Choroid plexus epithelial cell (primary cell): ENCODE measurements around the gene NHSL1.
A peak's percentile ranks its signal among the peaks of the same experiment; 100 is the strongest.

ENCODE experiments used
- DNase-seq: peaks from one replicate; pipeline ENCODE4 v3.0.0-alpha.2; 2010; ENCODE audit warnings: low read depth
- H3K4me3 ChIP-seq: 2 replicates; pipeline ENCODE4 v1.5.1; 2011; ENCODE audit warnings: low read depth, mild to moderate bottlenecking, control low read depth, low read length, moderate library complexity
- CTCF ChIP-seq: conservative IDR thresholded peaks from 2 replicates; pipeline ENCODE4 v1.5.1; 2011; ENCODE audit warnings: low read depth, mild to moderate bottlenecking, control low read depth, inconsistent platforms, low read length, moderate library complexity

The NHSL1 gene

GRCh38 chr6:138533667-138534066 is 34.4 kb upstream of the NHSL1 start:
- no peak overlapping the region for H3K4me3 ChIP-seq
- no peak for DNase-seq
- no peak for TF ChIP-seq CTCF

- no peak for DNase-seq
- TF ChIP-seq CTCF, result no peak
- no peak overlapping the region for H3K4me3 ChIP-seq
Observed at GRCh38 chr6:138531387-138531786, 32.1 kb upstream of the NHSL1 start.

- DNase-seq, result no peak
- H3K4me3 ChIP-seq, result no peak overlapping the region
- TF ChIP-seq CTCF, result peak; percentile 38
Observed at GRCh38 chr6:138529478-138529877, 30.2 kb upstream of the NHSL1 start.

GRCh38 chr6:138528956-138529355 is 29.7 kb upstream of the NHSL1 start:
- no peak for TF ChIP-seq CTCF
- no peak overlapping the region for H3K4me3 ChIP-seq
- DNase-seq, result no peak

- no peak for DNase-seq
- no peak overlapping the region for H3K4me3 ChIP-seq
- TF ChIP-seq CTCF, result no peak
Observed at GRCh38 chr6:138528137-138528536, 28.8 kb upstream of the NHSL1 start.

- H3K4me3 ChIP-seq, result no peak overlapping the region
- TF ChIP-seq CTCF, result no peak
- no peak for DNase-seq
Observed at GRCh38 chr6:138527411-138528088, 28.3 kb upstream of the NHSL1 start.

GRCh38 chr6:138526822-138527235 is 27.5 kb upstream of the NHSL1 start:
- no peak overlapping the region for H3K4me3 ChIP-seq
- no peak for TF ChIP-seq CTCF
- no peak for DNase-seq
